Duodenal mucosa (tissue), 2 donors: ENCODE measurements around the gene CCDC27.

Experiments used
- H3K27ac ChIP-seq: one replicate; pipeline ENCODE4 v1.7.0; 2013; ENCODE audit warnings: low read depth, low read length
- H3K27me3 ChIP-seq, 2 donors: one replicate each; pipeline ENCODE4 v1.7.0; 2013; ENCODE audit warnings: low read length in 2 of 2, control low read depth in 1 of 2; ENCODE audit not compliant: insufficient read depth in 2 of 2, control insufficient read depth in 1 of 2
- H3K36me3 ChIP-seq, 2 donors: one replicate each; pipeline ENCODE4 v1.7.0; 2013; ENCODE audit warnings: low read length in 2 of 2, control low read depth in 1 of 2; ENCODE audit not compliant: insufficient read depth in 2 of 2, control insufficient read depth in 1 of 2
- H3K4me1 ChIP-seq, 2 donors: one replicate each; pipeline ENCODE4 v1.7.0; 2013; ENCODE audit warnings: low read length in 2 of 2, control low read depth in 1 of 2; ENCODE audit not compliant: insufficient read depth in 2 of 2, control insufficient read depth in 1 of 2
- H3K4me3 ChIP-seq, 2 donors: one replicate each; pipeline ENCODE4 v1.7.0; 2013; ENCODE audit warnings: low read length in 2 of 2, low read depth in 1 of 2
- H3K9ac ChIP-seq, 2 donors: one replicate each; pipeline ENCODE4 v1.7.0; 2013; ENCODE audit warnings: low read length in 2 of 2, low read depth in 1 of 2
- H3K9me3 ChIP-seq, 2 donors: one replicate each; pipeline ENCODE4 v1.7.0; 2013; ENCODE audit warnings: low read length in 2 of 2, control low read depth in 1 of 2; ENCODE audit not compliant: control insufficient read depth in 1 of 2

CCDC27 gene

DNA sequence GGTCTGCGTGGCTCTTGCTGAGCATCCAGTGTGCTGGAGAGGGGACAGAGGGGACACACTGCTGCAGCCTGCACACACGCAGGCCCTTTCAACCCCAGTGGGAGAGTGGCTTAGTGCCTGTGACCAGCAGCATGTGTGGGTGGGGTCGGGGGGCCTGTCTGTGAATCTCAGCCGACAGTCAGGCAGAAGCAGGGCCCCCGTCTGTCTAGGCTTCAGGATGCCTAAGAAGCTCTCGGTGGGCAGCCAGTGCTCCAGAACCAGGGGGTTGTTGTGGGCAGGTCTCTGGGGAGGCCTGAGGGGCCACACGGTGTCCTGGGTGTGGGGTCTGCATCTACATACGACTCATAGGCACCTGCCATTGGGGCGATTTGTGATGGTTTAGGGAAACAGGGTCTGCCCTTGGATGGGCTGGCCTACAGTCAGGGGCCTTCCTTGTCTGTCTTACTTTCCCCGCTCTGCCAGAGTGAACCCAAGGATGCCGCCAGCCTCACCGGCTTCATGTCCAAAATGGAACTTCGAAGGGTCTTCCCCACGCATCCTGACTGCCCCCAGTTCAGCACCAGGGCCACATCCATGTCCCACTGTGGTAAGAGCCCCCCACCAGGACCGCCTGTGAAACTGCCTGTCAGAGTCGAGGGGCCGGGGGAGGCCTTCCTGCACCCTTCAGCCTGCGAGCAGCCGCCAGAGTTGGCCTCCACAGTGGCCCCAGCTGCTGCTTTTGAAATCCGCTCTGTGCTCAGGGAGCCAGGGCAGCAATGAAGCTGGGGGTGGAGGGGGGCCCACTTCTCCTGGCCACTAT, 1.6 kb downstream of the CCDC27 start:
- H3K9me3 ChIP-seq = no peaks in the 10 kb centered on the region
- H3K4me3 ChIP-seq = no peak overlapping the region
- H3K27ac ChIP-seq = no peak overlapping the region
- H3K36me3 ChIP-seq = no peaks in the 10 kb centered on the region
- peaks cover 0 to 2% of the 10 kb centered on the region in 2 donors for H3K27me3 ChIP-seq
- H3K4me1 ChIP-seq = no peaks in the 10 kb centered on the region
- no peak overlapping the region for H3K9ac ChIP-seq

DNA sequence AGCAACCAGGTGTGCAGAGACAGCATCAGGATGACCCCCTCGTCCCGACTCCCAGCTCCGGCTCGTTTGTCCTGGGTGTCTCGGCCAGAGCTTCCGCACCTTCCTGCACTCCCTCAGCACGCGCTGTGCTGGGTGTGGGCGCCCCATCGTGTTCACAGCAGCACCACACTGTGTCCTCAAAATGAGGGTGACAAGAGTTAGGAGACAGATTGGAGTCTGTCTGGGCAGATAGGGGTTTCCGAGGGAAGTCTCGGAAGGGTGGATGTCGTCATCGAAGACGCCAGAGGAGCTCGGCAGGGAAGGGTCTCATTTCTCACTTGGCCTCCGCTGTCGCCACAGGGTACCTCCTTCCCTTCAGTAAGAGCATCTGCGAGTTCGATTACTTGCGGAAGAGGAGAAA, 4.1 kb downstream of the CCDC27 start:
- H3K9me3 ChIP-seq = no peaks in the 10 kb centered on the region
- no peak overlapping the region for H3K4me3 ChIP-seq
- peaks cover 8 to 12% of the 10 kb centered on the region in 2 donors for H3K27me3 ChIP-seq
- H3K27ac ChIP-seq = no peak overlapping the region
- no peaks in the 10 kb centered on the region for H3K4me1 ChIP-seq
- no peaks in the 10 kb centered on the region for H3K36me3 ChIP-seq
- no peak overlapping the region for H3K9ac ChIP-seq

DNA sequence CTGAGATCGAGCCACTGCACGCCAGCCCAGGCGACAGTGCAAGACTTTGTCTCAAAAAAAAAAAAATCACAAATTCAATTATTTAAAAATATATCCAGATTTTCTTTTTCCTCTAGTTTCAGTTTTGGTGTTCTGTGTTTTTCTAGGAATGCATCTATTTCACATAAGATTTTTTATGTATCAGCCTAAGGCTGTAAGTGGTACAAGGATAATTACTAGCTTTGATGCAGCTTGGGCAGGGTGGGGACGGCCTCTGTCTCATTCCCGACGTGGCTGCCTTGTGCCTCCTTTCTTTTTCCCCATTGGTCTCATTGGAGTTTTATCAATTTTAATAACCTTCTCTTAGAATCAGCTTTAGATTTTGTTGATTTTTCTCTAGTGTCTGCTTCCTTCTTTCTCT, 6.9 kb downstream of the CCDC27 start:
- no peaks in the 10 kb centered on the region for H3K4me1 ChIP-seq
- no peaks in the 10 kb centered on the region for H3K36me3 ChIP-seq
- peaks cover 8 to 12% of the 10 kb centered on the region in 2 donors for H3K27me3 ChIP-seq
- H3K4me3 ChIP-seq = no peak overlapping the region
- no peaks in the 10 kb centered on the region for H3K9me3 ChIP-seq
- H3K9ac ChIP-seq = no peak overlapping the region
- H3K27ac ChIP-seq = no peak overlapping the region

DNA sequence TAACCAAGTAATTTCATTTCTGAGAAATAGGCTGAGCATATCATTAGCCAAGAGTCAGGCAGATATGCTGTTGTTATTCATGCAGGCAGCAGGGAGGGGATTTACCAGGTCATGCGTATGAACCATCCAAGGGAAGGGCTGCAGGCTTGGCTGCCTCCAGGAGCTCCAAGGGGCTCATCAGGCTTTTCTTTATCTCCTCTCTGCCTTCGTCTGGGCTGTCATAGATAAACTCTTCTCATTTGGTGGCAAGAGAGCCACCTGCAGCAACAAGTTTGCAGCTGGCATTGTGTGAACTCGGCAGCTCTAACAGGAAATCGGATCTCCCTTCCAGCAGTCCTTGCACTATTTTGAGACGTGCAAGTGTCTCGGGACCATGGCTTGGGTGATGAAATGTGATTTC, 7.5 kb downstream of the CCDC27 start:
- Histone ChIP-seq H3K27ac (no peak overlapping the region), H3K9me3 (no peaks in the 10 kb centered on the region), H3K36me3 (no peaks in the 10 kb centered on the region), H3K9ac (no peak overlapping the region), H3K4me3 (no peak overlapping the region), H3K4me1 (no peaks in the 10 kb centered on the region), H3K27me3 (peaks cover 8 to 12% of the 10 kb centered on the region in 2 donors)

DNA sequence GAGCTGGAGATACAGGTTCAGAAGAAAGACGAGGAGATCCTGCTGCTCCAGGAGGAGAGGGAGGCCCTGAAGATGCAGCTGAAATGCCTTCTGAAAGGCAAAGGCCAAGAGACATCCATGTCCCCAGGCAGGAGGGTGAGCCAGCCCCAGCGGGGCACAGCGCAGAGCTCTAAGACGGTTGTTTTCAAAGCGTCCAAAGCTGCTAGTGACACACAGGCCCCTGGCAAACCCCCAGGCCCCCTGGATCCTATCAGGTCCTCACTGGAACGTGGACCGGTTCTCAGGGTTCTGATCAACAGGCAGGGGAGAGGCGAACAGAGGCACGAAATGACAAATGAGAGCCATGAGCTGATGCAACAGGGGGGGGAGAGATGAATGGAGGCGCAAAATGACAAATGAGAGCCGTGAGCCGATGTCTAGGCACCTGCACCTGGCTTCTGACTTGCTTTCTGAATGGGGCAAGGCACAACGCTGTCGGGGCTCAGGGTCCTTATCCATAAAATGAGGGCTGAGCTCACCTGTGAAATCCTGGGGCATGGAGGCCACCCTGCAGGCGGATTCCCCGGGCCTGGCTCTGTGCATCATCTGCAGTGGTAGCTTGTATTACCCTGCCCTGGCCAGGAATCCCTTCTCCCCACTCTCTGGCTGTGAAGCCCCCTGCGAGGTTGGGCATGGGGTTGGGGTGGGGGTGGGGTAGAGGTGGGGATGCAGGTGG, 9.2 kb downstream of the CCDC27 start:
- Histone ChIP-seq H3K4me1 (no peaks in the 10 kb centered on the region), H3K27me3 (peaks cover 10 to 13% of the 10 kb centered on the region in 2 donors), H3K9me3 (no peaks in the 10 kb centered on the region), H3K9ac (no peak overlapping the region), H3K36me3 (no peaks in the 10 kb centered on the region), H3K27ac (no peak overlapping the region), H3K4me3 (no peak overlapping the region)

DNA sequence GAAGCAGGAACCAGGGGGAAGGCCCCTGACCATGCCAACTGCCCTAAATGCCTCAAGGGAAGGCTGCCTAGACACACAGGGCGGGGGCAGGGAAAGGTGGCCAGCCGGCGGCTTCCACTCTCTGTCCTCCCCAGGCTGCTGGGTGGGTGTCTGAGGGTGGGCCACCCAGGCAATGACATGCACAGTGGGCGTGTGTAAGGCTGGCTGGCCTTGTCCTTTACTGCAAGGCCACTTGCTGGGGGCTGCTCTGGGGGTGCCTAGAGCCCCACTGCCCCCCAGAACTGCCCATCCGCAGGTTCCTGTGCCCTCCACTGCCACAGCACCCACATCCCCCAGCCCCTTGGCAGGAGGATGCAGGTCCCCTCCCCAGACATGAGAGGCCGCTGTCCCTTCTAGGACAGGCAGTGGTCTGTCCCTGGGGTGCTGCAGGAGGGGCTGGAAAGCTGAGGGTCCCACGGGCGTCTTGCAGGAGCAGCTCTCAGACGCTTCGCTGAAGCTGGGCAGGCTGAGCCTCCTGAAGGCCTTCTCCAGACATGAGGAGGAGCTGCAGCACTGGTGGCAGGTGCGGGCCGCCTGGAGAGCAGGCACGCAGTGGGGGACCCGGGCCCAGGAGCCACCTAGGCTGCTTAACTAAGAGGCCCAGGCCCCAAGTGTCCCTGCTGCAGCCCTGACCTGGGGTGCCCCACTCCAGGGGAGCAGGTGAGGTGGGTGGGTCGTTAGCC, 10.1 kb downstream of the CCDC27 start:
- H3K36me3 ChIP-seq = no peaks in the 10 kb centered on the region
- no peak overlapping the region for H3K4me3 ChIP-seq
- H3K27me3 ChIP-seq = peaks cover 10 to 14% of the 10 kb centered on the region in 2 donors
- H3K27ac ChIP-seq = no peak overlapping the region
- H3K9me3 ChIP-seq = no peaks in the 10 kb centered on the region
- H3K9ac ChIP-seq = no peak overlapping the region
- no peaks in the 10 kb centered on the region for H3K4me1 ChIP-seq

DNA sequence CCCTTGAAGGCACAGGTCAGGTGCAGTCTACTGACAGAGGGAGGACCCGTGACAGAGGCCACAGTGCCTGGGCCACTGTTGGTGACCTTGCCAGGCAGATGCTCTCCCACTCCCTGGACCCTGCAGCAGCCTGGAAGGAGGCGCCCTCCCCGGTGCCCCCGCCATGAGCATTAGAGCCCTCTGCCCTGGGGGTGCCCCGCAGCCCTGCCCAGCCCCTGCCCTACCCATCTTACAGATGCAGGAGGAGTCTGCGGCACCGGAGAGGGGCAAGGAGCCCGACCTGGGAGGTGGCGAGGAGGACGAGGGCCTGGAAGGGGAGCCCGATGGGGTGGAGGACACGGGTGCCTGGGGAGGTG, 10.6 kb downstream of the CCDC27 start:
- Histone ChIP-seq H3K4me3 (no peak overlapping the region), H3K27ac (no peak overlapping the region), H3K36me3 (no peaks in the 10 kb centered on the region), H3K27me3 (peaks cover 10 to 14% of the 10 kb centered on the region in 2 donors), H3K9me3 (no peaks in the 10 kb centered on the region), H3K4me1 (no peaks in the 10 kb centered on the region), H3K9ac (no peak overlapping the region)

DNA sequence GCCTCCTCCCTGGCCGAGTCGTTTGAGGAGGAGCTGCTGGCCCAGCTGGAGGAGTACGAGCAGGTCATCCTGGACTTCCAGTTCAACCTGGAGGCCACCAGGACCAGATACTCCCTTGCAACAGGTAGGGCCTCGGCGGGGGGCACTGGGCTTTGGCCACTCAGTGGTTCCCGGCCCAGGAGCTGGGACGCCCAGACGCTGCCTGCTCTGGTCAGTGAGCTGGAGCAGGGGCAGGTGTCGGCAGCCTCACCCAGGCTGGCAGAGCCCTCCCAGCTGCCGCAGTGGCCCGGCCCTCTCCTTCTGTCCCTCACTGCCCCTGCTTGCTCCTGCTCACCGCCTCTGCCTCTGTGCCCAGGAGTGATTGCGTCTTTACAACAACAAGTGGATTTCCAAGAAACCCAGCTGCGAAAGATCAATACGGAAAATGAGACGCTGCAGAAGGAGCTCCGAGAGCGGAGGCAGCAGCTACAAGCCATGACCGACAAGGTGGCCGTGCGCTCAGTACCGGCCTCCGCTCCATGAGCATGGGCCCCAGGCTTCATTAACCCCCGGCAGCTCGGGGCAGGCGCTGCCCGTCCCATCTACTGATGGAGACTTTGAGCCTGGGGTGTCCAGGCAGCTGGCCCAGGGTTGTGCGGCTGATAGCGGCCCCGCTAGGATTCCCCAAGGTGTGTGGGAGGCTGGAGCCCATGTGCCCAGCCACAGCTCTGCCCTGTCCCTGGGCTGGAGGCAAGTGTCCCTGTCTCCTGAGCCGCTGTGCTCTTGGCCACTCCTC, 11.3 kb downstream of the CCDC27 start:
- Histone ChIP-seq H3K4me1 (no peaks in the 10 kb centered on the region), H3K27me3 (peaks cover 10 to 14% of the 10 kb centered on the region in 2 donors), H3K27ac (no peak overlapping the region), H3K4me3 (no peak overlapping the region), H3K9me3 (no peaks in the 10 kb centered on the region), H3K9ac (no peak overlapping the region), H3K36me3 (no peaks in the 10 kb centered on the region)

DNA sequence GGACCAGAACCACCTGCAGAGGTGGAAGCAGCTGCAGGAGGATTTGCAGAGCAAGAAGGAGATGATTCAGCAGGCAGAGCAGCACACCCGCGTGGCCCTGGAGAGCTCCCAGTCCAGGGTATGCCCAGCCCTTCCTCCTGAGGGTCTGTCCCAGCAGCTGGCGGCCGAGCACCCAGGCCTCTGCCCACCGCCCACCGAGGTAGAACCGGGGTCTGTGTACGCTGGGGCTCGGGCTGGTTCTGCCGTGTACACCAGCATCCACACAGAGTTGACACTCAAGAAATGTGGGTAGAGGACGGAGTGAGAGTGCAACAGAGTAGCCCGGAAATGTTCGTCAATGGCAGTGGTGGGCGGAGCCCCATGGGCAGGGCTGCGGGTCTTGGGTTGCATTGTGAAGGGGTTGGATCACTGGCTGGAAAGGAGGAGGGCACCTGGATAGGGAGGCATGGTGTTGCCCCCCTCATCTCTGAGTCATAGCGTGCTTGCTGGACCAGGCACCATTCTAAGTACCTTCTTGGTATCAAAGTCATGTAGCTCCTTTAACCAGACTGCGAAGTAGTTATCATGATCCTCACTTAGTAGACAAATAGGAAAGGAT, 15.2 kb downstream of the CCDC27 start:
- Histone ChIP-seq H3K27ac (no peak overlapping the region), H3K4me1 (peaks cover 7 to 10% of the 10 kb centered on the region in 2 donors), H3K4me3 (no peak overlapping the region), H3K9ac (no peak overlapping the region), H3K27me3 (peaks cover 6 to 15% of the 10 kb centered on the region in 2 donors), H3K9me3 (no peaks in the 10 kb centered on the region), H3K36me3 (no peaks in the 10 kb centered on the region)
